Measurements from ENCODE around the gene HDGFL3. TPM values are rescaled to one million over a fixed set of nuclear protein-coding genes. Genes with fewer than 3 reads are reported as not detected.

HDGFL3 gene
- total and polyA plus RNA-seq, 2 experiments from 2014 or later, result 68.8 to 164 TPM

- peak in 1 of 2 donors; percentile 39 for DNase-seq (ENCODE audit: low read depth in 1 of 2, low spot score in 1 of 2)
- no peak for TF ChIP-seq CTCF (IDR thresholded peaks at IDR 0.05; ENCODE audit: low read depth, low read length)
- Histone ChIP-seq H3K4me3 (no peak overlapping the region), H3K27ac (no peak overlapping the region), H3K36me3 (no peaks in the 10 kb centered on the region), H3K4me1 (ENCODE audit: low read depth) (peaks cover 16% of the 10 kb centered on the region), H3K27me3 (no peaks in the 10 kb centered on the region), H3K9me3 (ENCODE audit: low read depth) (no peaks in the 10 kb centered on the region)
Measured at GRCh38 chr15:83204697-83205096, 2.9 kb downstream of the HDGFL3 start.

GRCh38 chr15:83203543-83203942 lies 4.1 kb downstream of the HDGFL3 start:
- DNase-seq (ENCODE audit: low read depth in 1 of 2, low spot score in 1 of 2), result no peak
- Histone ChIP-seq H3K9me3 (ENCODE audit: low read depth) (no peaks in the 10 kb centered on the region), H3K27me3 (no peaks in the 10 kb centered on the region), H3K4me3 (no peak overlapping the region), H3K27ac (no peak overlapping the region), H3K36me3 (no peaks in the 10 kb centered on the region), H3K4me1 (ENCODE audit: low read depth) (peaks cover 16% of the 10 kb centered on the region)
- no peak for TF ChIP-seq CTCF (IDR thresholded peaks at IDR 0.05; ENCODE audit: low read depth, low read length)

GRCh38 chr15:83200589-83200988 lies 7.0 kb downstream of the HDGFL3 start:
- H3K36me3 ChIP-seq, result no peaks in the 10 kb centered on the region
- peak in 1 of 2 donors; percentile 24 for DNase-seq (ENCODE audit: low read depth in 1 of 2, low spot score in 1 of 2)
- H3K9me3 ChIP-seq (ENCODE audit: low read depth), result no peaks in the 10 kb centered on the region
- no peaks in the 10 kb centered on the region for H3K27me3 ChIP-seq
- TF ChIP-seq CTCF (IDR thresholded peaks at IDR 0.05; ENCODE audit: low read depth, low read length), result no peak
- no peak overlapping the region for H3K4me3 ChIP-seq
- no peak overlapping the region for H3K27ac ChIP-seq
- H3K4me1 ChIP-seq (ENCODE audit: low read depth), result peaks cover 8% of the 10 kb centered on the region

GRCh38 chr15:83200162-83200561 lies 7.5 kb downstream of the HDGFL3 start:
- no peak for TF ChIP-seq CTCF (IDR thresholded peaks at IDR 0.05; ENCODE audit: low read depth, low read length)
- DNase-seq (ENCODE audit: low read depth in 1 of 2, low spot score in 1 of 2), result peak in 1 of 2 donors; percentile 36
- Histone ChIP-seq H3K4me3 (no peak overlapping the region), H3K27me3 (no peaks in the 10 kb centered on the region), H3K27ac (no peak overlapping the region), H3K36me3 (no peaks in the 10 kb centered on the region), H3K9me3 (ENCODE audit: low read depth) (no peaks in the 10 kb centered on the region), H3K4me1 (ENCODE audit: low read depth) (peaks cover 4% of the 10 kb centered on the region)

GRCh38 chr15:83199288-83199687 lies 8.3 kb downstream of the HDGFL3 start:
- Histone ChIP-seq H3K27me3 (no peaks in the 10 kb centered on the region), H3K4me3 (no peak overlapping the region), H3K9me3 (ENCODE audit: low read depth) (no peaks in the 10 kb centered on the region), H3K4me1 (ENCODE audit: low read depth) (no peaks in the 10 kb centered on the region), H3K36me3 (no peaks in the 10 kb centered on the region), H3K27ac (no peak overlapping the region)
- no peak for DNase-seq (ENCODE audit: low read depth in 1 of 2, low spot score in 1 of 2)
- no peak for TF ChIP-seq CTCF (IDR thresholded peaks at IDR 0.05; ENCODE audit: low read depth, low read length)

GRCh38 chr15:83198476-83198875 lies 9.1 kb downstream of the HDGFL3 start:
- Histone ChIP-seq H3K4me3 (no peak overlapping the region), H3K9me3 (ENCODE audit: low read depth) (no peaks in the 10 kb centered on the region), H3K27ac (no peak overlapping the region), H3K27me3 (no peaks in the 10 kb centered on the region), H3K36me3 (no peaks in the 10 kb centered on the region), H3K4me1 (ENCODE audit: low read depth) (no peaks in the 10 kb centered on the region)
- no peak for DNase-seq (ENCODE audit: low read depth in 1 of 2, low spot score in 1 of 2)
- no peak for TF ChIP-seq CTCF (IDR thresholded peaks at IDR 0.05; ENCODE audit: low read depth, low read length)

Data from cardiac muscle cell (in vitro differentiated cells and primary cell).